ENCODE measurements around the gene NCOR1. TPM values are rescaled to one million over a fixed set of nuclear protein-coding genes. Genes with fewer than 3 reads are reported as not detected.
A peak's percentile ranks its signal among the peaks of the same experiment; 100 is the strongest.

Gene NCOR1
- total and polyA plus RNA-seq, 2 of the 13 experiments (the other 11 are each of a cell fraction or from before 2014, with no cell fraction given), result 57.0 to 71.7 TPM

DNA sequence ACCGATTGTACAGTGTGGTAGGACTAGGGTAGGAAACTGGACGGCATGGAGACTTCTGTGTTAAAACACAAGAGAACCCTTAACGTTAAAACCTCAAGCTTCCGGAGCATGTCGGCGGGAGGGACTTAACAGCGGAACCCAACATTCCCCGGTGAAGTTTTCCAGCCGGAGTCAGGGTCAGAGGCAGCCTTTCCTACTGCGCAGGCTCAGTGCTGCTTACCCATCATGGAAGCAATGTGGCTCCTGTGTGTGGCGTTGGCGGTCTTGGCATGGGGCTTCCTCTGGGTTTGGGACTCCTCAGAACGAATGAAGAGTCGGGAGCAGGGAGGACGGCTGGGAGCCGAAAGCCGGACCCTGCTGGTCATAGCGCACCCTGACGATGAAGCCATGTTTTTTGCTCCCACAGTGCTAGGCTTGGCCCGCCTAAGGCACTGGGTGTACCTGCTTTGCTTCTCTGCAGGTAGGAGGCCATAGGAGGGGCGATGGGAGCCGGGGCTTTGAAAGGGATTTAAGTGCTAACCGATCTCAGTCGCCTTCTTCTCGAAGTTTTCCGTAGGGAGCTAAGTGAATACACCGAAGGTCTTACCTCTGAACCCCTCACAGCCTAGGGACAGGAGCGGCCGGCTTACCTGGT lies 1.8 kb upstream of the NCOR1 start, which contains the start of gene PIGL (continued):
- TF ChIP-seq ZFP91 (CRISPR knock-in tag; IDR thresholded peaks at IDR 0.05; ENCODE audit: borderline replicate concordance) (peak; percentile 60), BCL6 (CRISPR knock-in tag; IDR thresholded peaks at IDR 0.05) (peak; percentile 40; the same call in 1 of the 2 replicates), ZNF234 (CRISPR knock-in tag; conservative IDR thresholded peaks at IDR 0.05) (no peak), ZNF616 (CRISPR knock-in tag; IDR thresholded peaks at IDR 0.05; ENCODE audit: low read depth) (0 out of 2 replicates have a peak, but pooled peaks have one; percentile 59), KDM2A (CRISPR knock-in tag; IDR thresholded peaks at IDR 0.05; ENCODE audit: borderline replicate concordance, low read depth) (peak; percentile 95), KLF16 (CRISPR knock-in tag; IDR thresholded peaks at IDR 0.05) (peak in 1 of 2 experiments; percentile 94; a peak in 2 of 4 replicates), MTA3 (CRISPR knock-in tag; IDR thresholded peaks at IDR 0.05) (no peak), ZKSCAN1 (IDR thresholded peaks at IDR 0.05; ENCODE audit: low read length) (peak; percentile 48; the same call in 1 of the 2 replicates), ZNF18 (CRISPR knock-in tag; IDR thresholded peaks at IDR 0.05; ENCODE audit: insufficient replicate concordance) (peak; percentile 48), TOE1 (CRISPR knock-in tag; IDR thresholded peaks at IDR 0.05) (no peak; the same call in 1 of the 2 replicates), AGO2 (optimal IDR thresholded peaks at IDR 0.05; ENCODE audit: low read depth, low read length) (peak; percentile 42), ZFP37 (CRISPR knock-in tag; IDR thresholded peaks at IDR 0.05; ENCODE audit: borderline replicate concordance) (peak; percentile 58; the same call in 1 of the 2 replicates), ZBTB42 (CRISPR knock-in tag; IDR thresholded peaks at IDR 0.05) (peak; percentile 83; the same call in 1 of the 2 replicates), ZNF253 (CRISPR knock-in tag; IDR thresholded peaks at IDR 0.05; ENCODE audit: borderline replicate concordance) (no peak; the same call in 1 of the 2 replicates), ZBTB21 (CRISPR knock-in tag; IDR thresholded peaks at IDR 0.05) (peak; percentile 30; the same call in 1 of the 2 replicates), POGK (CRISPR knock-in tag; conservative IDR thresholded peaks at IDR 0.05) (peak; percentile 89), ZNF143 (CRISPR knock-in tag; IDR thresholded peaks at IDR 0.05) (peak; percentile 66; the same call in 1 of the 2 replicates), ZNF225 (CRISPR knock-in tag; IDR thresholded peaks at IDR 0.05) (peak; percentile 82)
- TF ChIP-seq, protein P1, sequence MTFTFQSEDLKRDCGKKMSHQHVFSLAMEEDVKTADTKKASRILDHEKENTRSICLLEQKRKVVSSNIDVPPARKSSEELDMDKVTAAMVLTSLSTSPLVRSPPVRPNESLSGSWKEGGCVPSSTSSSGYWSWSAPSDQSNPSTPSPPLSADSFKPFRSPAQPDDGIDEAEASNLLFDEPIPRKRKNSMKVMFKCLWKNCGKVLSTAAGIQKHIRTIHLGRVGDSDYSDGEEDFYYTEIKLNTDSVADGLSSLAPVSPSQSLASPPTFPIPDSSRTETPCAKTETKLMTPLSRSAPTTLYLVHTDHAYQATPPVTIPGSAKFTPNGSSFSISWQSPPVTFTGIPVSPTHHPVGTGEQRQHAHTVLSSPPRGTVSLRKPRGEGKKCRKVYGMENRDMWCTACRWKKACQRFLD (CRISPR knock-in tag; IDR thresholded peaks at IDR 0.05; ENCODE audit: borderline replicate concordance), result 0 out of 2 replicates have a peak, but pooled peaks have one; percentile 51
- TF ChIP-seq, protein P2, sequence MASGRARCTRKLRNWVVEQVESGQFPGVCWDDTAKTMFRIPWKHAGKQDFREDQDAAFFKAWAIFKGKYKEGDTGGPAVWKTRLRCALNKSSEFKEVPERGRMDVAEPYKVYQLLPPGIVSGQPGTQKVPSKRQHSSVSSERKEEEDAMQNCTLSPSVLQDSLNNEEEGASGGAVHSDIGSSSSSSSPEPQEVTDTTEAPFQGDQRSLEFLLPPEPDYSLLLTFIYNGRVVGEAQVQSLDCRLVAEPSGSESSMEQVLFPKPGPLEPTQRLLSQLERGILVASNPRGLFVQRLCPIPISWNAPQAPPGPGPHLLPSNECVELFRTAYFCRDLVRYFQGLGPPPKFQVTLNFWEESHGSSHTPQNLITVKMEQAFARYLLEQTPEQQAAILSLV (CRISPR knock-in tag; IDR thresholded peaks at IDR 0.05; ENCODE audit: borderline replicate concordance), result peak; percentile 89
